CD4-positive, alpha-beta T cell treated with Interleukin-10 for 1 hour (primary cell): ENCODE data around the gene FCN3.
"Not testable (repeated sequence)": the region's sequence is repeated elsewhere in the genome, so short reads cannot be mapped to it uniquely, and the experiment has no call there.

Experiments used
- DNase-seq: peaks from one replicate; pipeline ENCODE4 v3.0.0-alpha.2; 2020

FCN3 gene

GRCh38 chr1:27399251-27400025 is 24.8 kb upstream of the FCN3 start:
- DNase-seq, result no peak

- no peak for DNase-seq
Measured at GRCh38 chr1:27398405-27399149, 24.0 kb upstream of the FCN3 start.

- DNase-seq, result no peak
Measured at GRCh38 chr1:27397749-27398148, 23.1 kb upstream of the FCN3 start.

GRCh38 chr1:27397110-27397509 is 22.5 kb upstream of the FCN3 start:
- DNase-seq, result no peak

- DNase-seq, result peak; percentile 87
Measured at GRCh38 chr1:27395441-27396195, 21.0 kb upstream of the FCN3 start.

- no peak for DNase-seq
Measured at GRCh38 chr1:27394925-27395324, 20.3 kb upstream of the FCN3 start.

GRCh38 chr1:27394282-27394658 is 19.6 kb upstream of the FCN3 start:
- DNase-seq, result no peak

GRCh38 chr1:27393641-27394281 is 19.1 kb upstream of the FCN3 start:
- no peak for DNase-seq

- no peak for DNase-seq
Measured at GRCh38 chr1:27392778-27393635, 18.4 kb upstream of the FCN3 start.

GRCh38 chr1:27392096-27392777 is 17.6 kb upstream of the FCN3 start, which contains the start of gene GPR3:
Gene GPR3, plus strand, starts transcription at chr1:27392622. Its CDS starts 1,177 bp downstream, at chr1:27393799.
- DNase-seq, result peak; percentile 94

GRCh38 chr1:27391511-27392095 is 17.0 kb upstream of the FCN3 start:
- DNase-seq, result peak; percentile 45

- DNase-seq, result peak; percentile 80
Measured at GRCh38 chr1:27388337-27389005, 13.8 kb upstream of the FCN3 start.

GRCh38 chr1:27384797-27385196 is 10.2 kb upstream of the FCN3 start:
- not testable (repeated sequence) for DNase-seq

- DNase-seq, result no peak
Measured at GRCh38 chr1:27383661-27384060, 9.0 kb upstream of the FCN3 start.

GRCh38 chr1:27383039-27383605 is 8.5 kb upstream of the FCN3 start, which contains the start of gene CD164L2:
Gene CD164L2, minus strand, starts transcription at chr1:27383333. Its CDS starts 94 bp downstream, at chr1:27383239.
- DNase-seq, result peak; percentile 43

GRCh38 chr1:27381969-27382762 is 7.5 kb upstream of the FCN3 start:
- no peak for DNase-seq

GRCh38 chr1:27380766-27381733 is 6.4 kb upstream of the FCN3 start:
- no peak for DNase-seq

- no peak for DNase-seq
Measured at GRCh38 chr1:27380224-27380623, 5.6 kb upstream of the FCN3 start.
